Adrenal gland (tissue), 12 donors: ENCODE results near the gene GRAMD1A. TPM values are rescaled to one million over a fixed set of nuclear protein-coding genes. Genes with fewer than 3 reads are reported as not detected.

Experiments used
- DNase-seq, 7 donors: peaks; one replicate each; pipeline ENCODE4 v3.0.0-alpha.2; 2019 to 2020
- H3K27ac ChIP-seq, 5 donors: fragments of 200-600 bp; sonication (generic) in 4 of 5; 1 replicate in 3 of 5; 2 replicates in 2 of 5; pipeline versions ENCODE4 v1.5.1 to v1.8.0; 2016 to 2020; ENCODE audit warnings: mild to moderate bottlenecking in 1 of 5
- H3K27me3 ChIP-seq: fragments of 200-600 bp; 2 replicates; pipeline ENCODE4 v1.8.0; 2021
- H3K36me3 ChIP-seq, 2 donors: fragments of 200-600 bp; replicated peaks in 1 of 2; 1 replicate in 1 of 2; 2 replicates in 1 of 2; pipeline versions ENCODE4 v1.5.1 to v1.8.0; 2018 to 2022
- H3K4me1 ChIP-seq, 2 donors: fragments of 200-600 bp; replicated peaks in 1 of 2; 1 replicate in 1 of 2; 2 replicates in 1 of 2; pipeline versions ENCODE4 v1.5.1 to v1.8.0; 2018 to 2021
- H3K4me3 ChIP-seq, 4 donors: fragments of 200-600 bp; sonication (generic) in 3 of 4; one replicate each; pipeline ENCODE4 v1.5.1; 2016 to 2018
- H3K9me3 ChIP-seq, 3 donors: fragments of 200-600 bp; sonication (generic) in 1 of 3; replicated peaks in 1 of 3; 1 replicate in 2 of 3; 2 replicates in 1 of 3; pipeline versions ENCODE4 v1.5.1 to v1.8.0; 2016 to 2021
- CTCF ChIP-seq, 6 experiments: fragments of 450-650 bp in 4 of 6; fragments of 200-600 bp in 2 of 6; sonication (generic) in 1 of 6; IDR thresholded peaks; 1 replicate in 5 of 6; 2 replicates in 1 of 6; pipeline versions ENCODE4 v1.5.1 to v1.8.0; 2016 to 2021; ENCODE audit warnings: antibody characterized with exemption in 6 of 6, mild to moderate bottlenecking in 2 of 6, moderate library complexity in 1 of 6
- POLR2A ChIP-seq, 2 donors: fragments of 450-650 bp; IDR thresholded peaks; one replicate each; pipeline ENCODE4 v1.6.1; 2017; ENCODE audit warnings: antibody characterized with exemption in 2 of 2, mild to moderate bottlenecking in 2 of 2, moderate library complexity in 1 of 2
- WGBS, 4 donors: extraction: QIAGEN DNeasy Blood & Tissue Kit in 2 of 4; methylation state at CpG; one replicate each; pipeline versions ENCODE4 v1.1.5 to v1.1.7; 2013 to 2017; 5-methylcytosine and 5-hydroxymethylcytosine counted together
- intact Hi-C, 2 donors: fragments of 100-400 bp; cut with DNase I; formaldehyde crosslinking; loops; one replicate each; pipeline versions ENCODE4 v1.14.1 to v1.15.0; 2022 to 2023
- polyA plus RNA-seq, 3 donors: library from polyadenylated mRNA; stranded (reverse); fragments of 200-250 nt in 2 of 3; fragments of 350-450 nt in 1 of 3; fragmentation: Illumina TruSeq in 1 of 3; extraction: RNeasy Lipid Tissue Mini Kit (QIAGEN cat#74804) in 1 of 3; gene quantifications; one replicate each; pipeline ENCODE4 v1.2.3, GENCODE V29; 2013 to 2014
- total RNA-seq, 9 donors: library from RNA; depleted of rRNA in 4 of 9; stranded (reverse); fragments of >200 nt in 4 of 9; fragments of 120-200 nt in 1 of 9; fragmentation: NEBNext Ultra II Directional in 1 of 9; extraction: Animal tissue kit (Norgen Biotek cat#: 25700) in 1 of 9; gene quantifications; one replicate each; pipeline versions ENCODE4 v1.1.0 to v1.2.4, GENCODE V29; 2013 to 2023
- donor health status: healthy with polysubstance abuse.
- donor health status: Bipolar disorder and iron deficiency.
- donor health status: DM: yes; HTN: yes; CAD: no.
- donor health status: DM: no; HTN: no; CAD: no.
- donor health status: DM: no; HTN: no; CAD: no.
- donor health status: DM: yes; HTN: yes; CAD: no.

GRAMD1A gene
- total and polyA plus RNA-seq, 12 donors: 31.2 to 125 (median 77.2) TPM

GRCh38 chr19:34979819-34980640 is 20.1 kb upstream of the GRAMD1A start:
- Histone ChIP-seq H3K4me1 (peaks cover 0 to 2% of the 10 kb centered on the region in 2 donors), H3K9me3 (no peaks in the 10 kb centered on the region), H3K36me3 (no peaks in the 10 kb centered on the region), H3K27me3 (no peaks in the 10 kb centered on the region), H3K4me3 (no peak overlapping the region), H3K27ac (no peak overlapping the region)
- WGBS, 4 donors: 77 to 87% (median 82%) methylated on average over 9 to 12 of the region's 12 CpGs
- TF ChIP-seq POLR2A (IDR thresholded peaks at IDR 0.05): no peak
- TF ChIP-seq CTCF (IDR thresholded peaks at IDR 0.05): no peak
- intact Hi-C loops: no loop called here
- peak in 1 of 7 donors; percentile 7 for DNase-seq

GRCh38 chr19:34982275-34982674 is 17.8 kb upstream of the GRAMD1A start:
- H3K27me3 ChIP-seq: no peaks in the 10 kb centered on the region
- no peak overlapping the region for H3K4me3 ChIP-seq
- DNase-seq: no peak
- H3K4me1 ChIP-seq: peaks cover 0 to 5% of the 10 kb centered on the region in 2 donors
- 64 to 79% (median 75%) methylated on average over 5 of the region's 5 CpGs for WGBS, 4 donors
- H3K9me3 ChIP-seq: no peaks in the 10 kb centered on the region
- intact Hi-C loops: no loop called here
- no peaks in the 10 kb centered on the region for H3K36me3 ChIP-seq
- H3K27ac ChIP-seq: no peak overlapping the region
- TF ChIP-seq POLR2A (IDR thresholded peaks at IDR 0.05) (no peak), CTCF (IDR thresholded peaks at IDR 0.05) (no peak)

- intact Hi-C loops: no loop called here
Observed at GRCh38 chr19:34983786-34984185, 16.3 kb upstream of the GRAMD1A start.

GRCh38 chr19:34984287-34984686 is 15.8 kb upstream of the GRAMD1A start:
- intact Hi-C loops: no loop called here
- no peak for TF ChIP-seq CTCF (IDR thresholded peaks at IDR 0.05)
- no peak for TF ChIP-seq POLR2A (IDR thresholded peaks at IDR 0.05)
- DNase-seq: no peak
- H3K4me3 ChIP-seq: no peak overlapping the region
- no peaks in the 10 kb centered on the region for H3K27me3 ChIP-seq
- peaks cover 0 to 5% of the 10 kb centered on the region in 2 donors for H3K4me1 ChIP-seq
- no peak overlapping the region for H3K27ac ChIP-seq
- WGBS, 4 donors: 87 to 97% (median 93%) methylated on average over 3 of the region's 3 CpGs
- H3K9me3 ChIP-seq: no peaks in the 10 kb centered on the region
- H3K36me3 ChIP-seq: no peaks in the 10 kb centered on the region

More at GRCh38 chr19:34983786-34984185, 16.3 kb upstream of the GRAMD1A start:
- Histone ChIP-seq H3K4me1 (peaks cover 0 to 5% of the 10 kb centered on the region in 2 donors), H3K9me3 (no peaks in the 10 kb centered on the region), H3K27me3 (no peaks in the 10 kb centered on the region), H3K4me3 (no peak overlapping the region), H3K36me3 (no peaks in the 10 kb centered on the region), H3K27ac (no peak overlapping the region)
- no peak for DNase-seq
- TF ChIP-seq CTCF (IDR thresholded peaks at IDR 0.05): no peak
- TF ChIP-seq POLR2A (IDR thresholded peaks at IDR 0.05): no peak
- WGBS, 4 donors: 72 to 92% (median 87%) methylated on average over 4 of the region's 4 CpGs
